Hepatocyte (in vitro differentiated cells): ENCODE results near the gene CLIP3.
"Not testable (repeated sequence)": the region's sequence is repeated elsewhere in the genome, so short reads cannot be mapped to it uniquely, and the experiment has no call there.

Experiments used
- EZH2 ChIP-seq: fragments of 200-600 bp; sonication (generic); IDR thresholded peaks from 2 replicates; pipeline ENCODE4 v1.6.1; 2016; ENCODE audit warnings: antibody characterized with exemption, mild to moderate bottlenecking, borderline replicate concordance
- EZH2phosphoT487 ChIP-seq: fragments of 200-600 bp; sonication (generic); IDR thresholded peaks from one replicate; pipeline ENCODE4 v1.6.1; 2018; ENCODE audit warnings: antibody characterized with exemption, mild to moderate bottlenecking, low read depth, moderate library complexity; ENCODE audit not compliant: unreplicated experiment, severe bottlenecking
- TF ChIP-seq, protein P1 (sequence below): fragments of 200-600 bp; sonication (generic); IDR thresholded peaks from 2 replicates; pipeline ENCODE4 v1.5.1; 2016; ENCODE audit warnings: antibody characterized with exemption, mild to moderate bottlenecking; ENCODE audit not compliant: poor library complexity

GRCh38 chr19:35980997-35981396 lies 51.7 kb downstream of the CLIP3 start:
- TF ChIP-seq, protein P1, sequence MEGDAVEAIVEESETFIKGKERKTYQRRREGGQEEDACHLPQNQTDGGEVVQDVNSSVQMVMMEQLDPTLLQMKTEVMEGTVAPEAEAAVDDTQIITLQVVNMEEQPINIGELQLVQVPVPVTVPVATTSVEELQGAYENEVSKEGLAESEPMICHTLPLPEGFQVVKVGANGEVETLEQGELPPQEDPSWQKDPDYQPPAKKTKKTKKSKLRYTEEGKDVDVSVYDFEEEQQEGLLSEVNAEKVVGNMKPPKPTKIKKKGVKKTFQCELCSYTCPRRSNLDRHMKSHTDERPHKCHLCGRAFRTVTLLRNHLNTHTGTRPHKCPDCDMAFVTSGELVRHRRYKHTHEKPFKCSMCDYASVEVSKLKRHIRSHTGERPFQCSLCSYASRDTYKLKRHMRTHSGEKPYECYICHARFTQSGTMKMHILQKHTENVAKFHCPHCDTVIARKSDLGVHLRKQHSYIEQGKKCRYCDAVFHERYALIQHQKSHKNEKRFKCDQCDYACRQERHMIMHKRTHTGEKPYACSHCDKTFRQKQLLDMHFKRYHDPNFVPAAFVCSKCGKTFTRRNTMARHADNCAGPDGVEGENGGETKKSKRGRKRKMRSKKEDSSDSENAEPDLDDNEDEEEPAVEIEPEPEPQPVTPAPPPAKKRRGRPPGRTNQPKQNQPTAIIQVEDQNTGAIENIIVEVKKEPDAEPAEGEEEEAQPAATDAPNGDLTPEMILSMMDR = not testable (repeated sequence)
- not testable (repeated sequence) for TF ChIP-seq EZH2, EZH2phosphoT487
